ENCODE measurements around the gene PRPSAP2.
"Not testable (repeated sequence)": the region's sequence is repeated elsewhere in the genome, so short reads cannot be mapped to it uniquely, and the experiment has no call there.

PRPSAP2 gene

GRCh38 chr17:18857864-18858566 is at the start of gene PRPSAP2:
PRPSAP2 (plus strand) TSS chr17:18858131; CDS start chr17:18865834, 7,703 bp downstream.
- H3K4me3 Mint-ChIP-seq: peak within 1 kb of the TSS; percentile 85 to 87
- H3K27me3 Mint-ChIP-seq: no peaks in the 10 kb centered on the region
- peaks cover 4 to 5% of the 10 kb centered on the region in 2 donors for H3K36me3 Mint-ChIP-seq
- no peaks in the 10 kb centered on the region for H3K9me3 Mint-ChIP-seq
- peak within 1 kb of the TSS; percentile 74 for H3K27ac Mint-ChIP-seq
- H3K4me1 Mint-ChIP-seq: peaks cover 23 to 52% of the 10 kb centered on the region in 2 donors
- DNase-seq: peak; percentile 88
- peak; percentile 70 to 78 for ATAC-seq (replicated peaks)

- DNase-seq; H3K27ac Mint-ChIP-seq; ATAC-seq (replicated peaks); H3K36me3 Mint-ChIP-seq; H3K4me1 Mint-ChIP-seq; H3K9me3 Mint-ChIP-seq; H3K4me3 Mint-ChIP-seq: not testable (repeated sequence)
- H3K27me3 Mint-ChIP-seq: peaks cover 3 to 15% of the 10 kb centered on the region in 2 donors
These were observed 42.0 kb upstream of the PRPSAP2 start for GRCh38 chr17:18815924-18816323.

- DNase-seq: peak; percentile 15
- H3K36me3 Mint-ChIP-seq, H3K4me1 Mint-ChIP-seq, H3K4me3 Mint-ChIP-seq, H3K27ac Mint-ChIP-seq, H3K9me3 Mint-ChIP-seq: not testable (repeated sequence)
- peak; percentile 71 for ATAC-seq (replicated peaks)
- H3K27me3 Mint-ChIP-seq: peaks cover 3 to 15% of the 10 kb centered on the region in 2 donors
These were observed 41.2 kb upstream of the PRPSAP2 start for GRCh38 chr17:18816489-18817371.

GRCh38 chr17:18821430-18821829 is 36.5 kb upstream of the PRPSAP2 start:
- not testable (repeated sequence) for H3K27ac Mint-ChIP-seq; H3K36me3 Mint-ChIP-seq; H3K4me3 Mint-ChIP-seq; ATAC-seq (replicated peaks); H3K4me1 Mint-ChIP-seq; DNase-seq; H3K9me3 Mint-ChIP-seq
- H3K27me3 Mint-ChIP-seq: peaks cover 3 to 20% of the 10 kb centered on the region in 2 donors

GRCh38 chr17:18827613-18828012 is 30.3 kb upstream of the PRPSAP2 start:
- H3K36me3 Mint-ChIP-seq; H3K4me3 Mint-ChIP-seq; H3K27ac Mint-ChIP-seq; ATAC-seq (replicated peaks); H3K4me1 Mint-ChIP-seq; H3K9me3 Mint-ChIP-seq; DNase-seq; H3K27me3 Mint-ChIP-seq: not testable (repeated sequence)

GRCh38 chr17:18848501-18848900 is 9.4 kb upstream of the PRPSAP2 start:
- Mint-ChIP-seq H3K27me3 (peaks cover 0 to 4% of the 10 kb centered on the region in 2 donors), H3K36me3 (peaks cover 5% of the 10 kb centered on the region in 2 donors)
- DNase-seq: no peak

GRCh38 chr17:18850679-18851078 is 7.3 kb upstream of the PRPSAP2 start:
- Mint-ChIP-seq H3K4me3 (no peak overlapping the region), H3K36me3 (peaks cover 5 to 6% of the 10 kb centered on the region in 2 donors), H3K9me3 (no peaks in the 10 kb centered on the region), H3K27me3 (no peaks in the 10 kb centered on the region), H3K27ac (no peak overlapping the region), H3K4me1 (peaks cover 10 to 17% of the 10 kb centered on the region in 2 donors)
- no peak for DNase-seq
- ATAC-seq (replicated peaks): no peak

More at GRCh38 chr17:18848501-18848900, 9.4 kb upstream of the PRPSAP2 start:
- Mint-ChIP-seq H3K27ac (peak overlapping the region; percentile 25), H3K4me3 (no peak overlapping the region), H3K9me3 (no peaks in the 10 kb centered on the region), H3K4me1 (peaks cover 6% of the 10 kb centered on the region in 2 donors)
- ATAC-seq (replicated peaks): no peak

GRCh38 chr17:18851201-18851600 is 6.7 kb upstream of the PRPSAP2 start:
- Mint-ChIP-seq H3K27me3 (no peaks in the 10 kb centered on the region), H3K4me1 (peaks cover 11 to 23% of the 10 kb centered on the region in 2 donors), H3K27ac (no peak overlapping the region), H3K9me3 (no peaks in the 10 kb centered on the region), H3K4me3 (no peak overlapping the region), H3K36me3 (peaks cover 5 to 6% of the 10 kb centered on the region in 2 donors)
- DNase-seq (no peak), ATAC-seq (replicated peaks) (no peak)

- Mint-ChIP-seq H3K36me3 (peaks cover 5 to 6% of the 10 kb centered on the region in 2 donors), H3K27ac (no peak overlapping the region), H3K4me1 (peaks cover 15 to 38% of the 10 kb centered on the region in 2 donors), H3K4me3 (peak overlapping the region; percentile 60 to 88), H3K9me3 (no peaks in the 10 kb centered on the region), H3K27me3 (no peaks in the 10 kb centered on the region)
- no peak for DNase-seq
- ATAC-seq (replicated peaks): no peak
These were observed 3.0 kb upstream of the PRPSAP2 start for GRCh38 chr17:18854956-18855355.

- no peaks in the 10 kb centered on the region for H3K9me3 Mint-ChIP-seq
- H3K4me1 Mint-ChIP-seq: peaks cover 18 to 44% of the 10 kb centered on the region in 2 donors
- no peaks in the 10 kb centered on the region for H3K27me3 Mint-ChIP-seq
- H3K36me3 Mint-ChIP-seq: peaks cover 5 to 6% of the 10 kb centered on the region in 2 donors
- peak; percentile 89 for ATAC-seq (replicated peaks)
- peak overlapping the region; percentile 93 for H3K27ac Mint-ChIP-seq
- peak overlapping the region; percentile 88 for H3K4me3 Mint-ChIP-seq
- DNase-seq: peak; percentile 83
These were observed 1.9 kb upstream of the PRPSAP2 start for GRCh38 chr17:18855831-18856569.

GRCh38 chr17:18856570-18856915 is 1.4 kb upstream of the PRPSAP2 start:
- Mint-ChIP-seq H3K27ac (peak overlapping the region; percentile 93), H3K4me3 (peak overlapping the region; percentile 88), H3K27me3 (no peaks in the 10 kb centered on the region), H3K9me3 (no peaks in the 10 kb centered on the region), H3K36me3 (peaks cover 6 to 7% of the 10 kb centered on the region in 2 donors), H3K4me1 (peaks cover 22 to 49% of the 10 kb centered on the region in 2 donors)
- DNase-seq (no peak), ATAC-seq (replicated peaks) (no peak)

GRCh38 chr17:18858567-18859245 is 775 bp downstream of the PRPSAP2 start:
- peaks cover 0 to 7% of the 10 kb centered on the region in 2 donors for H3K36me3 Mint-ChIP-seq
- H3K9me3 Mint-ChIP-seq: no peaks in the 10 kb centered on the region
- H3K27me3 Mint-ChIP-seq: no peaks in the 10 kb centered on the region
- H3K27ac Mint-ChIP-seq: peak overlapping the region; percentile 74
- peaks cover 23 to 57% of the 10 kb centered on the region in 2 donors for H3K4me1 Mint-ChIP-seq
- peak overlapping the region; percentile 85 to 87 for H3K4me3 Mint-ChIP-seq
- DNase-seq (no peak), ATAC-seq (replicated peaks) (no peak)

- no peaks in the 10 kb centered on the region for H3K27me3 Mint-ChIP-seq
- peaks cover 23 to 57% of the 10 kb centered on the region in 2 donors for H3K4me1 Mint-ChIP-seq
- no peaks in the 10 kb centered on the region for H3K9me3 Mint-ChIP-seq
- peak overlapping the region; percentile 14 for H3K27ac Mint-ChIP-seq
- peak overlapping the region; percentile 85 to 87 for H3K4me3 Mint-ChIP-seq
- ATAC-seq (replicated peaks): no peak
- DNase-seq: no peak
- H3K36me3 Mint-ChIP-seq: peaks cover 0 to 7% of the 10 kb centered on the region in 2 donors
These were observed 1.3 kb downstream of the PRPSAP2 start for GRCh38 chr17:18859256-18859655.
